Myocyte (in vitro differentiated cells): ENCODE results near the gene VAMP1. TPM values are rescaled to one million over a fixed set of nuclear protein-coding genes. Genes with fewer than 3 reads are reported as not detected.
A peak's percentile ranks its signal among the peaks of the same experiment; 100 is the strongest.
"Not testable (repeated sequence)": the region's sequence is repeated elsewhere in the genome, so short reads cannot be mapped to it uniquely, and the experiment has no call there.

Experiments used
- DNase-seq: peaks from one replicate; pipeline ENCODE4 v3.0.0-alpha.2; 2012; ENCODE audit warnings: low read depth
- total RNA-seq: library from RNA; depleted of rRNA; stranded (reverse); fragments of >200 nt; gene quantifications from 2 replicates; pipeline ENCODE4 v1.2.3, GENCODE V29; 2014

VAMP1 gene
- total RNA-seq, 1 donor from 2014 or later: 19.2 TPM

GRCh38 chr12:6469609-6470374, 685 bp downstream of the VAMP1 start:
- DNase-seq: peak; percentile 25

- DNase-seq: no peak
These were observed 1.4 kb downstream of the VAMP1 start for GRCh38 chr12:6469092-6469491.

GRCh38 chr12:6468283-6468575, 2.2 kb downstream of the VAMP1 start:
- no peak for DNase-seq

- not testable (repeated sequence) for DNase-seq
These were observed 2.8 kb downstream of the VAMP1 start for GRCh38 chr12:6467571-6468282.

- DNase-seq: not testable (repeated sequence)
These were observed 3.7 kb downstream of the VAMP1 start for GRCh38 chr12:6466751-6467150.

- DNase-seq: no peak
These were observed 4.3 kb downstream of the VAMP1 start for GRCh38 chr12:6466184-6466573.

- peak; percentile 81 for DNase-seq
These were observed 4.9 kb downstream of the VAMP1 start for GRCh38 chr12:6465467-6466183.

GRCh38 chr12:6464531-6464930, 5.9 kb downstream of the VAMP1 start:
- DNase-seq: no peak

GRCh38 chr12:6463858-6464257, 6.6 kb downstream of the VAMP1 start:
- DNase-seq: no peak

- no peak for DNase-seq
These were observed 7.3 kb downstream of the VAMP1 start for GRCh38 chr12:6463216-6463615.

- DNase-seq: no peak
These were observed 8.1 kb downstream of the VAMP1 start for GRCh38 chr12:6462234-6462995.

GRCh38 chr12:6461401-6462233, 8.9 kb downstream of the VAMP1 start:
- no peak for DNase-seq

- no peak for DNase-seq
These were observed 9.6 kb downstream of the VAMP1 start for GRCh38 chr12:6460751-6461371.

- DNase-seq: peak; percentile 57
These were observed 11.5 kb downstream of the VAMP1 start for GRCh38 chr12:6459004-6459337.

- no peak for DNase-seq
These were observed 12.0 kb downstream of the VAMP1 start for GRCh38 chr12:6458281-6459003.

GRCh38 chr12:6457220-6457945, 13.1 kb downstream of the VAMP1 start:
- no peak for DNase-seq

GRCh38 chr12:6452944-6453630, 17.4 kb downstream of the VAMP1 start:
- peak; percentile 57 for DNase-seq

GRCh38 chr12:6452245-6452943, 18.1 kb downstream of the VAMP1 start:
- DNase-seq: peak; percentile 59
